Skin of body (tissue), 2 donors: ENCODE measurements around the gene RCAN3. TPM values are rescaled to one million over a fixed set of nuclear protein-coding genes. Genes with fewer than 3 reads are reported as not detected.

Experiments
- DNase-seq: peaks from one replicate; lab custom pipeline; 2025; lab: John Stamatoyannopoulos, UW
- total RNA-seq: library from RNA; depleted of rRNA; stranded (reverse); fragments of >200 nt; gene quantifications from one replicate; pipeline ENCODE4 v1.2.3, GENCODE V29; 2014

The RCAN3 gene
- total RNA-seq, 1 donor from 2014 or later = 10.7 TPM

DNA sequence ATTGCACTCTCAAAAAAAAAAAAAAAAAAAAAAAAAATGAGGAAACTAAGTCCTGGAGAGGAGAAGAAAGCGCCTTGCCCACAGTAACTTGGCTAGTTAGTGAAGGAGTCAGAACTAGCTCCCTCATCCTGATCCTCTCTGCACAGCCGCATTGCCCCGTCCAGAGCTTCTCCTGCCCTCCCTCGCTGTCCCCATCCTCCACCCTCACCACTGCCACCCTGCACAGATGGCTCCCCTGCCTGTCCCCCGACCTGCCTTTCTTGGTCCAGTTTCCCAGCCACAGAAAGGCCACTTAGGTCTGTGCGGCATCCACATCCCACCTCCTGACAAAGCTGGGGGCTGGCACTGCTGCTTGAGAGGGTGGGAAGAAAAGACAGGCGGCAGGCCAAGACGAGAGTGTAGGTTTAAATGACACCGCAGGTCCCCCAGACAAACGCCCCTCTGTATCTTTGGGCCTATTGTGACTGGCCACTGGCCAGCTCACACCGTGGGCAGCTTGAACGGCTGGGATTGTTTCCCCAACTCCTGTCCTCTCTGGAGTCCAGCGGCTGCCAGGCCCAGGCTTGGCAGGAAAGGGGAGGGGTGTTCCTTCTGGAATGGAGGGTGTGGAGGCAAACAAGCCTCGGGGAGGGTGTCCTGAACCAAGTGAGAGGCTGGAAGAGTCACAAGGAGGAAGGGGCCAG, 73.4 kb downstream of the RCAN3 start:
- no peak for DNase-seq

DNA sequence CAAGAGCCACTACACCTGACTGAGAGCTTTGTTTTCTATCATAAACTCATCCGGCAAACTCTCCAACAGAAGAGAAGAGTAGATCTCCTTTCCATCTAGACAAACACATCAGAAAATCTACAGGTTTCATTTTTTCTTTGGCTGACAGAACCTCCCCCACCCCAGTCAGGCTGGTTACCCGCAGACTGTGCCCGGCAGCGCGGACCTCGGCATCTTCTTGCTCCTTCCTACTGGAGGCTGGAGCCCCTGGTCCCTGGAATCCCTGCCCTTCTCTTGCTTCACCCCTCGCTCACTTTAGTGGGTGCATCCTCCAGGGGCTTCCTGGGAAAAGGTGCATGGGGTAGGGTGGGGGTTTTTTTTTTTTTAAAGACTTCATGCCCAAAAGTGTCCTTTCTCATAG, 76.2 kb downstream of the RCAN3 start:
- no peak for DNase-seq

DNA sequence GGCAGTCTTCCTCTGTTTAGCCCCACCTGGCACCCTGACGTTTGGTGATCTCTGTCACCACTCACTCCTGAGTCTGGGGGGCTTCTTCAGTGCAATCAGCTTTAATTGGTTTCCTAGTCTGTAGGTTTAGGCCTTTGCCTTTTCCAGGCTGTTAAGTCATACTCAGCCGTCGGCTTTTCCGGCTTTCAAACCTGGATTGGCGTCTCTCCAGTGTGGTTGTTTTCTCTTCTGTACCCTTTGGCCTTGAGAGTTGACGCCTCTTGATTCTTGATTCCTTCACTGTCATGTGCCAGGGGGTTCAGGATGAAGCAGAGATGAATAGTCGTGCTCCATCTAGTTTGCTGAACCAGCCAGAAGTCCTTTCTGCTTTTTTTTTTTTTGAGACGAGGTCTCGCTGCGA, 78.1 kb downstream of the RCAN3 start:
- no peak for DNase-seq

DNA sequence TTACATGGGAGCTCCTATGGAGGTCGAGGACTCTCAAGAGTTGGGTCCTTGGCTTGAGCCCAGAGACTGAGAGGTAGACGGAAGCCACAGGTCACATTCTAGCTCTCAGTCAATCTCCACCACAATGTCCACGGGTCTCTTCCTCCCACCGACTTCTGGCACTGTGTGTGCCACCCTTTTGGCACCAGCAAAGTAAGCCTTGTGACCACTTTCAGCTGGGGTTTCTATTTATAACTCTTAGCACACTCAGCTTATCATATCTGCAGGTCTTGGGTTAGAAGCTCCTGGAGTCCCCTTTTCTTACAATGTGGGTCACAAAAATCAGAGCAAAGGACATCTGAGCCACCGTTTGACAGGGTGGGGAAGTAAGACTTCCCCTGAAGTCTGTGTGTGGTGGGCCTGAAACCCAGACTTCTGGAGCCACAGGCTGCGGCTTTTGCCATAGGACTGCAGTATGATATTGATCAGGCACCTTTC, 81.6 kb downstream of the RCAN3 start:
- no peak for DNase-seq

DNA sequence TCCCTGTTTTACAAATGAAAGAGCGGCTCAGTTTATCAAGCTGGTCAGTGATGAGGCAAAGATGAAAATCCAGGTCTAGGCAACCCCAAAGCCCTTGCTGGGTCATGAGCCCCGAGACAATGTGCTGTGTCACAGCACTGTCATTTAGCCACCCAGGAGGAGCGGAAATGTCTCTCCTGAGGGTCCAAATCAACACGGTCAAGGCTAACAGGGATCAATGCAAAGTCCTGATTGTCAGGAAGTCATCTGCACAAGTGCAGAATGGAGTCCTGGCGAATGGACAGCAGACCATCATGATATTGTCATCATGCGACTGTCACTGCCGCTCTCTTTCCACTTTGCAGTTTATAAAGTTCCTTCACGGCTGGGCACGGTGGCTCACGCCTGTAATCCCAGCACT, 83.5 kb downstream of the RCAN3 start:
- no peak for DNase-seq

DNA sequence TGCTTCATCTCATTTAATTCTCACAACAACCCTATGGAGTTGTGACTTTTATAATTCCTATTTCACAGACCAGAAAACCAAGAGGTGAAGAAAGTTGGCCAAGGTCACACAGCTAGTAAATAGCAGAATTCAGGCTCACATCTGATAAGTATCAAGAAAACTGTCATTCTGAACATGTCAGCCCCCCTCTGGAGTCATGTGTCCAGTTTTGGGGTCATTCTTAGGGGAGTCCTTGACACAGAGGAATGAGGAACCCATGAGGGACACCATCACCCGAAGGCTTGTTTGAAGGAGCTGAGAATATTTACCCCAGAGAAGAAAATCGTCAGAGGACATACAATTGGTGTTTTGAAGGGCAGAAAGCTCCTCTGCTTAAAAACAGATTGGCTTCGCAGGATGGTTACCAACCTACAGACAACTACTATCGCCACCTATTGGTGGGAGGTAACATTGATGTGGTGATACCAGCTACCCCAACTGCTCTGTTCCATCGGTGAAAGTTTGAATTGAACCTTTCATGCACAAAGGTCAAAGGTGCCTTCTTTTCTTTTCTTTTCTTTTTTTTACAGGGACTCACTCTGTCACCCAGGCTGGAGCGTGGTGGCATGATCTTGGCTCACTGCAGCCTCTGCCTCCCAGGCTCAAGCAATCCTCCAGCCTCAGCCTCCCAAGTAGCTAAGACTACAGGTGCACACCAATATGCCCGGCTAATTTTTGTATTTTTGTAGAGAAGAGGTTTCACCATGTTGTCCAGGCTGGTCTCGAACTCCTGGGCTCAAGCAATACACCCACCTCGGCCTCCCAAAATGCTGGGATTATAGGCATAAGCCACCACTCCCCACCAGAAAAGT, 84.6 kb downstream of the RCAN3 start:
- DNase-seq = no peak

DNA sequence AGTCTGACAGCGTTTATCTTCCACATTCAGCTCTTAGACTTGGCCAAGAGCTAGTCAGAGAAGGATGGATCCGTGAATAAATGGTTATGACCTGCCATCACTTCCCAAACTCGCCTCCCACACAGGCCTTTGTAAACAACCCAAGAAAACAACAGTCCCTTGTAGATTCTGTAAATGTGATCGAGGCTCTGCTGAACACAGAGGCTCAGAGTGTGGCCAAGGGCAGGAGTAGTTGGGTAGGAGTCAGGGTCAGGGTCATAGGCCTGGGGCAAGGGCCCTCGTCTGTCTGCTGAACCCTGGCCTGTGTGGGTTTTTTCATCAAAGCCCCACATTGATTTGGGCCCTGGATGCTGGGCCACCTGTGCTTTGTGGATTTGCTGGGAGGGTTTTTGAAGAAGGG, 85.9 kb downstream of the RCAN3 start:
- no peak for DNase-seq

DNA sequence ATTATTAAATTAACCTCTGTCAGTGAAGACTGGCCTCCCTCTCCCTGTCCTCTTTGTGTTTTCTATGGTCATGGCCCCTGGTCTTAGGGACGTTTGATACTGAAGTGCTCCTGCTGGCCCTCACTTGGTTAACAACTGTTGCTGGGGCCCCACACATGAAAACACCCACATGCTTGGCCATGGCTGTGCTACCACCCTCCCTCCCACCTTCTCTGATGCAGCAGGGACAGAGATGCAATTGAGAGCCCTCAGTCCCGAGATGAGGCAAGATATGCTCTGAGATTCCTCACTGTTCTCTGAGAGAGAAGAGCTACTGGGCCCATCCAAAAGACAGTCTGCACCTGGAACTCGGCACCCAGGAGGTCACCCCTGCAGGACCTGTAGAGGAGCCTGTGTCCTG, 86.6 kb downstream of the RCAN3 start:
- no peak for DNase-seq

Other genes starting within 250 kb of the RCAN3 start
- 35.8 TPM for gene GRHL3, start 183.5 kb upstream of the RCAN3 start, total RNA-seq
- gene STPG1, start 89.1 kb upstream of the RCAN3 start, total RNA-seq = 2.7 TPM
- gene NIPAL3, start 87.0 kb upstream of the RCAN3 start, total RNA-seq = 12.0 TPM
- 0.49 TPM for gene NCMAP, start 53.3 kb downstream of the RCAN3 start, total RNA-seq
- gene SRRM1, start 140.5 kb downstream of the RCAN3 start, total RNA-seq = 64.9 TPM
- 171 TPM for gene CLIC4, start 242.6 kb downstream of the RCAN3 start, total RNA-seq